ENCODE data around the gene RASA3.
"Not testable (repeated sequence)": the region's sequence is repeated elsewhere in the genome, so short reads cannot be mapped to it uniquely, and the experiment has no call there.

RASA3 gene

DNA sequence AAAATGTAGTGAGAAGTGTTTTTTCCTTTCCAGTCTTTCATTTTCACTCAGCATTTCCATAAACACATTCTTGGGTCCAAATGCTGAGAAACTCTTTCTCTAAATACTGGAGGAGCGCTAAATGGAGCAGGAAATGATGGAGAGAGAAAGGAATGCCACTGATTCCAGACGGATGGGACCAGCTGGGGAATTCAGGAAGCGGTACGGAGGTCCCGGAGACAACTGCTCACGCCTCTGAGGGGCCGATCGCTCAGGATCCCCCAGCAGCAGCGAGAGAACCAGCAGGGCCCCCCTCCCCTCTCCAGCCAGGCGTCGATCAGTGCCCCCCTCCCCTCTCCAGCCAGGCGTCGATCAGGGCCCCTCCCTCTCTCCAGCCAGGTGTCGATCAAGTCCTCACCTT is 13.2 kb downstream of the RASA3 start:
- Histone ChIP-seq H3K36me3 (replicated peaks; ENCODE audit: low read depth, low read length) (no peaks in the 10 kb centered on the region), H3K4me3 (ENCODE audit: low read length) (no peak overlapping the region), H3K4me2 (ENCODE audit: low read length) (no peak overlapping the region), H3K9me3 (ENCODE audit: insufficient read depth, low read length) (no peaks in the 10 kb centered on the region), H3K4me1 (ENCODE audit: low read length) (peaks cover 7% of the 10 kb centered on the region), H3K79me2 (ENCODE audit: low read length) (no peaks in the 10 kb centered on the region), H3K27ac (ENCODE audit: low read length) (no peak overlapping the region), H4K20me1 (ENCODE audit: insufficient read depth, low read length) (no peaks in the 10 kb centered on the region), H3K27me3 (ENCODE audit: low read depth, low read length) (no peaks in the 10 kb centered on the region), H2AFZ (ENCODE audit: low read depth, low read length) (no peak overlapping the region), H3K9ac (ENCODE audit: low read length) (no peak overlapping the region)
- no peak for TF ChIP-seq EZH2phosphoT487 (IDR thresholded peaks at IDR 0.05; ENCODE audit: low read depth)
- TF ChIP-seq, protein P1, sequence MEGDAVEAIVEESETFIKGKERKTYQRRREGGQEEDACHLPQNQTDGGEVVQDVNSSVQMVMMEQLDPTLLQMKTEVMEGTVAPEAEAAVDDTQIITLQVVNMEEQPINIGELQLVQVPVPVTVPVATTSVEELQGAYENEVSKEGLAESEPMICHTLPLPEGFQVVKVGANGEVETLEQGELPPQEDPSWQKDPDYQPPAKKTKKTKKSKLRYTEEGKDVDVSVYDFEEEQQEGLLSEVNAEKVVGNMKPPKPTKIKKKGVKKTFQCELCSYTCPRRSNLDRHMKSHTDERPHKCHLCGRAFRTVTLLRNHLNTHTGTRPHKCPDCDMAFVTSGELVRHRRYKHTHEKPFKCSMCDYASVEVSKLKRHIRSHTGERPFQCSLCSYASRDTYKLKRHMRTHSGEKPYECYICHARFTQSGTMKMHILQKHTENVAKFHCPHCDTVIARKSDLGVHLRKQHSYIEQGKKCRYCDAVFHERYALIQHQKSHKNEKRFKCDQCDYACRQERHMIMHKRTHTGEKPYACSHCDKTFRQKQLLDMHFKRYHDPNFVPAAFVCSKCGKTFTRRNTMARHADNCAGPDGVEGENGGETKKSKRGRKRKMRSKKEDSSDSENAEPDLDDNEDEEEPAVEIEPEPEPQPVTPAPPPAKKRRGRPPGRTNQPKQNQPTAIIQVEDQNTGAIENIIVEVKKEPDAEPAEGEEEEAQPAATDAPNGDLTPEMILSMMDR (IDR thresholded peaks at IDR 0.05; ENCODE audit: low read depth, low read length) = no peak

GRCh38 chr13:114118511-114119123 is 13.8 kb downstream of the RASA3 start:
- Histone ChIP-seq H3K4me2 (ENCODE audit: low read length) (no peak overlapping the region), H4K20me1 (ENCODE audit: insufficient read depth, low read length) (no peaks in the 10 kb centered on the region), H3K4me1 (ENCODE audit: low read length) (peaks cover 7% of the 10 kb centered on the region), H3K27me3 (ENCODE audit: low read depth, low read length) (no peaks in the 10 kb centered on the region), H2AFZ (ENCODE audit: low read depth, low read length) (no peak overlapping the region), H3K36me3 (replicated peaks; ENCODE audit: low read depth, low read length) (no peaks in the 10 kb centered on the region), H3K79me2 (ENCODE audit: low read length) (no peaks in the 10 kb centered on the region), H3K9ac (ENCODE audit: low read length) (no peak overlapping the region), H3K4me3 (ENCODE audit: low read length) (no peak overlapping the region), H3K9me3 (ENCODE audit: insufficient read depth, low read length) (no peaks in the 10 kb centered on the region), H3K27ac (ENCODE audit: low read length) (no peak overlapping the region)
- TF ChIP-seq EZH2phosphoT487 (IDR thresholded peaks at IDR 0.05; ENCODE audit: low read depth) = no peak
- TF ChIP-seq, protein P1 (IDR thresholded peaks at IDR 0.05; ENCODE audit: low read depth, low read length) = no peak

DNA sequence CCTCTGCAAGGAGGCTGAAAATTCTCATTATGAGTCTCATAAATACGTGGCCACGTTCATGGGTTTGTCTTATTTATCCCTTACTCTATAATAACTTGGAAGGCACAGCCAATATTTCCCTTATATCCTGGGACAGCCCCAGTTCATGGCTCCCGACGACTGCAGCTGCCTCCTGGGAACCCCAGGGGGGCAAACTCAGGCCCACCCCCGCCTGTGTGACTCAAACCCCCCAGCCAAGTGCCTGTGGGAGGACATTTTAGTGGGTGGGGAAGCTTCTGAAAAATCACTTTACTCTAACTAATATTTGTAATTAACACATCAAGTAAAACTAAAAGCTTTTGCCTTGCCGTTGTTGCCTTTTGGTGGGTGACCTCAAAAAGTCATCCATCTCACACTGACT is 14.3 kb downstream of the RASA3 start:
- Histone ChIP-seq H3K27ac (ENCODE audit: low read length) (no peak overlapping the region), H3K4me2 (ENCODE audit: low read length) (no peak overlapping the region), H4K20me1 (ENCODE audit: insufficient read depth, low read length) (no peaks in the 10 kb centered on the region), H3K4me1 (ENCODE audit: low read length) (peaks cover 7% of the 10 kb centered on the region), H3K27me3 (ENCODE audit: low read depth, low read length) (no peaks in the 10 kb centered on the region), H3K36me3 (replicated peaks; ENCODE audit: low read depth, low read length) (no peaks in the 10 kb centered on the region), H3K9me3 (ENCODE audit: insufficient read depth, low read length) (no peaks in the 10 kb centered on the region), H2AFZ (ENCODE audit: low read depth, low read length) (no peak overlapping the region), H3K4me3 (ENCODE audit: low read length) (no peak overlapping the region), H3K79me2 (ENCODE audit: low read length) (no peaks in the 10 kb centered on the region), H3K9ac (ENCODE audit: low read length) (no peak overlapping the region)
- TF ChIP-seq, protein P1 (IDR thresholded peaks at IDR 0.05; ENCODE audit: low read depth, low read length) = no peak
- no peak for TF ChIP-seq EZH2phosphoT487 (IDR thresholded peaks at IDR 0.05; ENCODE audit: low read depth)

DNA sequence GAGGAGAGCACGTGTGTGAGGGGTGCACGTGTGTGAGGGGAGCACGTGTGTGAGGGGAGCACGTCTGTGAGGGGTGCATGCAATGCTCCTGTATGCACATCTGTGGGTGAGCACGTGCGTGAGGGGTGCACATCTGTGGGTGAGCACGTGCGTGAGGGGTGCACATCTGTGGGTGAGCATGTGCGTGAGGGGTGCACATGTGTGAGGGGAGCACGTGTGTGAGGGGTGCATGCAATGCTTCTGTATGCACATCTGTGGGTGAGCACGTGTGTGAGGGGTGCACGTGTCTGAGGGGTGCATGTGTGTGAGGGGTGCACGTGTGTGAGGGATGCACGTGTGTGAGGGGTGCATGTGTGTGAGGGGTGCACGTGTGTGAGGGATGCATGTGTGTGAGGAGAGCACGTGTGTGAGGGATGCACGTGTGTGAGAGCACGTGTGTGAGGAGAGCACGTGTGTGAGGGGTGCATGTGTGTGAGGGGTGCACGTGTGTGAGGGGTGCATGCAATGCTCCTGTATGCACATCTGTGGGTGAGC is 15.0 kb downstream of the RASA3 start:
- H2AFZ ChIP-seq (ENCODE audit: low read depth, low read length); H3K9me3 ChIP-seq (ENCODE audit: insufficient read depth, low read length); H3K36me3 ChIP-seq (replicated peaks; ENCODE audit: low read depth, low read length); H3K79me2 ChIP-seq (ENCODE audit: low read length); H3K27me3 ChIP-seq (ENCODE audit: low read depth, low read length); H3K4me3 ChIP-seq (ENCODE audit: low read length); H3K9ac ChIP-seq (ENCODE audit: low read length); H4K20me1 ChIP-seq (ENCODE audit: insufficient read depth, low read length); H3K4me1 ChIP-seq (ENCODE audit: low read length); H3K27ac ChIP-seq (ENCODE audit: low read length); H3K4me2 ChIP-seq (ENCODE audit: low read length): not testable (repeated sequence)

All from OCI-LY3 (cell line).